Melanocyte of skin (primary cell): ENCODE data around the gene KRT7. TPM values are rescaled to one million over a fixed set of nuclear protein-coding genes. Genes with fewer than 3 reads are reported as not detected.

Experiments
- total RNA-seq, 2 donors: library from RNA; depleted of rRNA; stranded (reverse); fragments of >200 nt; gene quantifications; 2 replicates each; pipeline ENCODE4 v1.2.3, GENCODE V29; 2012

KRT7 gene
- under 1 TPM; under 0.01 to 1.00 TPM for total RNA-seq

DNA sequence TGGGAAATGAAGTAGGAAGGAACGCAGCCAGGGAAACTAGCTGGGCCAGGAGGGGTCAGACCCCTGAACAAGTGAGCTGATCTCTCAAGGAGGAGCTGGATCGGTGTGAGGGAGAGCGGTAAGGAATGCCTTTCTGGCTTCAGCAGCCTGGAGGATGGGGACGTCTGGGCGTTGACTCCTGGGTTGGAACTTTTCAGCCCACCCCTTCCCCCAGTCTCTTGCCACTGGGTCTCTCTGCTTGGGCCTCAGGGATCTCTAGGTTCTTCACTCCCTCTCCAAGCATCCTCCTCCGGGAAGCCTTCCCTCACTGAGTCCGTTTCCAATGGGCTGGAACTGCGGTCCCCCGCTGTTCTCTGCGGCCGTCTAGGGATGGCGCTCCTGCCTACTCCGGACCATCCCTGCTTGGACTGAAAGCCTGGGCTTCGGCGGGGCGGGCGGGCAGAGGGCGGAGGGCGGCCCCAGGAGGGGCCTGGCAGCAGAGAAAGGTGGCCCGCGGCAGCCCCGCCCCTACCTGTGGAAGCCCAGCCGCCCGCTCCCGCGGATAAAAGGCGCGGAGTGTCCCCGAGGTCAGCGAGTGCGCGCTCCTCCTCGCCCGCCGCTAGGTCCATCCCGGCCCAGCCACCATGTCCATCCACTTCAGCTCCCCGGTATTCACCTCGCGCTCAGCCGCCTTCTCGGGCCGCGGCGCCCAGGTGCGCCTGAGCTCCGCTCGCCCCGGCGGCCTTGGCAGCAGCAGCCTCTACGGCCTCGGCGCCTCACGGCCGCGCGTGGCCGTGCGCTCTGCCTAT is at the start of gene KRT7:
TSS of gene KRT7 (plus strand) at position 570 of the 788 bp plus-strand sequence. CDS start at position 624, 54 bp downstream.

DNA sequence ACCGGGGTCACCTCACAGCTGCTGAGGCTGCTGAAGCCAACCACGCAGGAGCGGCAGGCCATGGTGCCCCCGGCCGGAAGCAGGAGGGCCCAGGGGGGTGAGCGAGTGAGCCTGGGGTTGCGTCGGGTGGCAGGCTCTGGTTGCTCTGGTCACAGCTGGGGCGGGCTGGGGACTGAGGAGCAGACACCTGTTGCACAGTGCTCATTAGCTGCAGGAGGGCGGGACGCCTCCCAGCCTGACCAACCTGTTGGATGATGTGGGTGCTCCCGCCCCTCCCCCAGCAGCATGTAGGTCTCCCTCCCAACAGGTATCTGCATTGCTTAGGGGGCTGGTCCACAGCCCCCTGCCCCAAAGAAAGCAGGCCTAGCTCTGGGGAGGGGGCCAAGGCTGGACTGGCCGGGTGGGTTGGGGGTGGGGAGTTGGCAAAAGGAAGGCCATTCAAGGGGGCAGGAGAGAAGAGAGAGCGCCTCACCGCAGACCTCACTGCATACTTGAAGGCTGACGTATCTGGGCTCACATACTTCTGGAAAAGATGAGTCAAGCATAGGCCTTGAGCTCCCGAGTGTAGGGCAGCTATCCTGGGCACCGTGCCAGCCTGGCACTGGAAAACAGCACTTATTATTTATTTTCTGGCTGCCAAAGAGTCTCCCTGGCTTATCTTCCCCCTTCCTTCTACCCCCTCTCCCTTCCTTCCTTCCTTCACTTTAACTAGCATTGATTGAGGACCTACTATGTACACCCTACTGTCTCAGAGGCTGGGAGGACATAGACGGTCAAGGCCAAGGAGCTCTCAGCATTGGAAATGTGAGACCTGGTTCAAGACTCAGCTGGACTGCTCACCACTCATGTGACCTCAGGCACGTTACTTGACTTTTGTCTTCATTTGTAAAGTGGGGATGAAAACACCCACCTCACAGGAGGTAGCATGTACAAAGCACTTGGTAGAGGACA is 40.9 kb upstream of the KRT7 start, which contains the start of gene KRT80:
TSS of gene KRT80 (minus strand) at position 174 of the 951 bp plus-strand sequence. CDS start at position 62, 112 bp downstream.

DNA sequence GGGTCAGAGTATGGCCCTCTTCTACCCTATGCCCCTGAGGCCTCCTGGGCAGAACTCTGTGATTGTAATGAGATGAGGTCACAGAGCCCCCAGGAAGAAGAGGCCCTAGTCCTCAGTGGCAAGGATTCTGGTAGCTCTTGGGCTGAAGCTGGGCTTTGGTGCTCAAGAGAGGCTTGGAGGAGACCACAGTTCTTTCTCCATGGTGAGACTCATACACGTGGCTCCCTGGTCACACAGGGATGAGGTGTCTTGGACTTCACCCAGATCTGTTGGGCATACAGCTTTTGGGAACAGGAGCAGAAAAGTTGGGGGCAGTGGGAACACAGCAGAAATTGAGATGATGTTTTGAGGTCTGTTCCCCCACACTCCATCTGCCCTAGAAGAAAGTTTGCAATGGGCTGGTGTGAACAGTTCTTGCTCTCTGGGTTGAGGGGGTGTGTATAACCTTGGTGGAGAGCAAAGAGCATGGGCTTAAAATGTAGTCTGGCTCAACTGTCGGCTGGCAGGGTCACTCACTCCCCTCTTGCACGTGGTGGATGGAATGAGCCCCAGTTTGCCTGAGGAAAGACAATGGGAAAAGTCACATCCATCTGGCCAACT is 41.6 kb downstream of the KRT7 start, which contains the start of gene KRT86:
TSS of gene KRT86 (plus strand) at position 125 of the 600 bp plus-strand sequence. CDS start 27,272 bp downstream, outside the sequence.

DNA sequence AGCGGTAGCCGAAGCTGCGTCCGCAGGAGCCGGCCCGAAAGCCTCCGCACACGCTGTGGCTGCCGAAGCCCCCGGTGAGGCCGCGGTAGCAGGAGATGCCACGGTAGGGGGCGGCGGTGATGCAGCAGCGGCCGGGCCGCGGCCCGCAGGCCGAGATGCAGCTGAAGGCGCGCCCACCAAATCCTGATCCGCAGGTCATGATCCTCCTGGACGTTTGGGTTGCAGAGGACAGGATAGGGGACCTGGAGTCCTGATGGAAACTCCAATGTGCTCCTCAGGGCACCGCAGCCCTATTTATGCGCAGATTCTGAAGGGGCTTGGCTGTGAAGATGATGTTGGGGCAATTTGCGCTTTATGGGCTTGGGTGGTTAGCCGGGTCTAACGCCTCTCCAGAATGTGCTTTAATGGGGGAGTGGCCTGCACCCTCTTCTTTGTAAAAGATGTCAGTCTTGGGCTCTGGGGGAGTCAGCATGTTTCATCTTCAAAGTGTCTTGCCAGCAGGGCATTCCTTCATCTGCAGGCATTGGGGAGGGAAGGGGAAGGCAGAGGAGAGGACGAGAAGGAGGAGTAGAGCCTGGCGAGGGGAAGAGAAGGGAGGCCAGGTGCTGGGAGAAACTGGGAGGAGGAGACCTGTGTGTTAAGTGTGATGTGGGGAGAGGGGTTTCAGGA is 58.4 kb downstream of the KRT7 start, which contains the start of gene KRT81:
TSS of gene KRT81 (minus strand) at position 268 of the 669 bp plus-strand sequence. CDS start at position 199, 69 bp downstream.

Other genes starting within 250 kb of the KRT7 start
- gene TAMALIN, start 226.3 kb upstream of the KRT7 start, total RNA-seq: 10 to 100 TPM; 32.0 to 52.0 TPM
- gene NR4A1, start 181.8 kb upstream of the KRT7 start, total RNA-seq: 10 to 100 TPM in 1 of 2 donors, 1 to 10 TPM in 1; 7.2 to 11.0 TPM
- gene ATG101, start 163.3 kb upstream of the KRT7 start, total RNA-seq: 10 to 100 TPM; 33.4 to 70.6 TPM
- gene SMIM41, start 153.5 kb upstream of the KRT7 start, total RNA-seq: not detected
- under 1 TPM in 1 of 2 donors, not detected in 1; under 0.01 TPM for gene KRT80, start 41.2 kb upstream of the KRT7 start, total RNA-seq
- gene KRT86, start 41.4 kb downstream of the KRT7 start, total RNA-seq: not detected
- gene KRT81, start 58.3 kb downstream of the KRT7 start, total RNA-seq: not detected
- not detected for gene KRT83, start 88.2 kb downstream of the KRT7 start, total RNA-seq
- gene KRT85, start 134.2 kb downstream of the KRT7 start, total RNA-seq: not detected
- gene KRT84, start 152.4 kb downstream of the KRT7 start, total RNA-seq: not detected
- gene KRT82, start 173.1 kb downstream of the KRT7 start, total RNA-seq: not detected
- gene KRT75, start 201.1 kb downstream of the KRT7 start, total RNA-seq: not detected
- under 1 TPM in 1 of 2 donors, not detected in 1; 0.34 TPM for gene KRT6B, start 218.9 kb downstream of the KRT7 start, total RNA-seq
- gene KRT6C, start 240.6 kb downstream of the KRT7 start, total RNA-seq: not detected